Measurements from ENCODE around the gene SAMD11.

SAMD11 gene

DNA sequence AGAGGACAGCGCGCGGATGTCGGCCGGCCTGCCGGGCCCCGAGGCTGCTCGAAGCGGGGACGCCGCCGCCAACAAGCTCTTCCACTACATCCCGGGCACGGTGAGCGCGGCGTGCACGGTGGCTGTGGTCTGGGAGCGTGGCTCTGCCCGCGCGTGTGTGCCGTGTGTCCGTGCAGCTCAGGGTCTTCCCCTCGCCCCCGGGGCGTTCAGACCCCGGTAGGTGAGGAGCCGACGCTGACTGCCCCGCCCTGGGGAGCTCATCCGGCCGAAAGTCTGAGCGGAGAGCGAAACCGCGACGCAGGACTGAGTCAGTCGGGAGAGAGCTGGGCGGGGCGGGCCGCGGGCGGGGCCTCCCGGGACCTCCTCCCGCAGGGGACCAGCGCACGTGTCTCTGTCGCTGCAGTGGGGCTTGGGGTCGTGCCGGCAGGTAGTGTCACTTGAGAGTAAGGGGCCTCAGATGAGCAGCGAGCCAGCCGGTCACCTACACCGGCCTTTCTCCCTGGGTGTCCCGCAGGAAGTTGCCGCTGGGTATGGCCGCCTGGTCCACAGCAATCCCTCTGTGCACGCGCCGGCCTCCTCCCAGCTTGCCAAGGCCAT is 43.1 kb downstream of the SAMD11 start:
- Histone ChIP-seq H3K4me1 (ENCODE audit: control insufficient read depth, low read length) (peaks cover 10% of the 10 kb centered on the region), H3K4me3 (ENCODE audit: low read length) (peak overlapping the region; percentile 63), H3K36me3 (ENCODE audit: control insufficient read depth, low read length) (no peaks in the 10 kb centered on the region), H3K9me2 (replicated peaks; ENCODE audit: control insufficient read depth, low read length) (no peaks in the 10 kb centered on the region), H3K9me3 (ENCODE audit: control insufficient read depth, insufficient read depth, low read length) (no peaks in the 10 kb centered on the region; the same call in 1 of the 2 replicates), H3K27me3 (ENCODE audit: control insufficient read depth, low read length) (0 out of 2 replicates have a peak, but pooled peaks cover 4% of the 10 kb centered on the region), H3K4me2 (ENCODE audit: low read length) (peak overlapping the region; percentile 78), H3K79me2 (ENCODE audit: control insufficient read depth, low read length) (no peaks in the 10 kb centered on the region), H3F3A (ENCODE audit: control insufficient read depth, insufficient read depth) (no peaks in the 10 kb centered on the region; the same call in 1 of the 2 replicates), H3K27ac (ENCODE audit: low read depth, low read length) (no peak overlapping the region), H4K20me1 (ENCODE audit: control insufficient read depth, insufficient read depth, low read depth, low read length) (no peaks in the 10 kb centered on the region)
- TF ChIP-seq CTCF (IDR thresholded peaks at IDR 0.05; ENCODE audit: low read depth, low read length, poor library complexity, severe bottlenecking) (no peak), EZH2phosphoT487 (IDR thresholded peaks at IDR 0.05; ENCODE audit: borderline replicate concordance, low read length) (no peak)

DNA sequence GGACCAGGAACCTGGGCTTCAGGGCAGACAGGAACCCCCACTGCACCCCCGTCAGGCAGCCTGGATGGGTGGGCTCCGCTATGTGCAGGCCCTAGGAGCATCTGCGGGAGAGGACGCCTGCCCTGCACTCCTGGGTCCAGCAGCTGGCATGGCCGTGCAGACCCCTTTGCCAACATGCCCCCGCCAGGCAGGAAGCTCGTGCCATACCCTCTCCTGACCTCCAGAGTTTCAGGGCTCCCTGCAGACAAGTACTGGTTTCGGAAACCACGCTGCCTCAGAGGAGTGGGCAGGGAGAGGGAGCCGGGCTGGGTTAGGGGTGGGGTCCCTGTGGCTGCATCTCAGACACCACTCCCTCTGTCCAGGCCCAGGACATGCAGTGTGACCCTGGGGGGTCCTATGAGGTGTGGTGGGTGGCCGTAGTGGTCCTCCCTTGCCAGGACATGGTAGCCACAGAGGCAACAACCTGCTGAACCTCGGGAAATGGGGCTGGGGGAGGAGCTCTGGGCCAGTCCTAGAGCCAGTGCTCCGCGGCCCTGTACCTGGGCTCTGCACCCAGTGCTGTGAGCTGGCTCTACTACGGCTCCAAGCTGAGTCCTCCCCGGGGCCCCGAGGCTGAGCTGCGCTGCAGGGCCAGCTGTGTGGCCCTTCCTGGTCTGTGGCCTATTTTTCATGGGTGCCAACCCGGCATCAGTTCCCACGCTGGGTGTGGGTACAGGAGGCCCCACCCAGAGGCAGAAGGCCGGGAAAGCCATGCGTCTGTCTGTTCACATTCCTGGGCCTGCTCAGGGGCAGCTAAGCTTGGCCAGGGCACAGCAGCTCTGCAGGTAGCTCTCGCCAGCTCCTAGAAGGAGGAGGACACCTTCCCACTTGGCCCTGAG is 44.0 kb downstream of the SAMD11 start:
- Histone ChIP-seq H3K27ac (ENCODE audit: low read depth, low read length) (no peak overlapping the region), H3K27me3 (ENCODE audit: control insufficient read depth, low read length) (0 out of 2 replicates have a peak, but pooled peaks cover 4% of the 10 kb centered on the region)

GRCh38 chr1:969260-969855 is 45.6 kb downstream of the SAMD11 start:
- Histone ChIP-seq H3K4me3 (ENCODE audit: low read length) (no peak overlapping the region), H3F3A (ENCODE audit: control insufficient read depth, insufficient read depth) (no peaks in the 10 kb centered on the region; the same call in 1 of the 2 replicates), H3K4me2 (ENCODE audit: low read length) (no peak overlapping the region), H3K36me3 (ENCODE audit: control insufficient read depth, low read length) (no peaks in the 10 kb centered on the region), H3K79me2 (ENCODE audit: control insufficient read depth, low read length) (no peaks in the 10 kb centered on the region), H3K9me2 (replicated peaks; ENCODE audit: control insufficient read depth, low read length) (no peaks in the 10 kb centered on the region), H3K27ac (ENCODE audit: low read depth, low read length) (no peak overlapping the region), H4K20me1 (ENCODE audit: control insufficient read depth, insufficient read depth, low read depth, low read length) (no peaks in the 10 kb centered on the region), H3K27me3 (ENCODE audit: control insufficient read depth, low read length) (0 out of 2 replicates have a peak, but pooled peaks cover 4% of the 10 kb centered on the region), H3K9me3 (ENCODE audit: control insufficient read depth, insufficient read depth, low read length) (no peaks in the 10 kb centered on the region; the same call in 1 of the 2 replicates), H3K4me1 (ENCODE audit: control insufficient read depth, low read length) (peaks cover 10% of the 10 kb centered on the region)
- TF ChIP-seq CTCF (IDR thresholded peaks at IDR 0.05; ENCODE audit: low read depth, low read length, poor library complexity, severe bottlenecking) (no peak), EZH2phosphoT487 (IDR thresholded peaks at IDR 0.05; ENCODE audit: borderline replicate concordance, low read length) (no peak)

More for the DNA sequence above, 44.0 kb downstream of the SAMD11 start:
- TF ChIP-seq EZH2phosphoT487 (IDR thresholded peaks at IDR 0.05; ENCODE audit: borderline replicate concordance, low read length) (no peak), CTCF (IDR thresholded peaks at IDR 0.05; ENCODE audit: low read depth, low read length, poor library complexity, severe bottlenecking) (no peak)
- Histone ChIP-seq H3F3A (ENCODE audit: control insufficient read depth, insufficient read depth) (no peaks in the 10 kb centered on the region; the same call in 1 of the 2 replicates), H3K4me2 (ENCODE audit: low read length) (no peak overlapping the region), H3K4me1 (ENCODE audit: control insufficient read depth, low read length) (peaks cover 10% of the 10 kb centered on the region), H3K9me2 (replicated peaks; ENCODE audit: control insufficient read depth, low read length) (no peaks in the 10 kb centered on the region), H3K4me3 (ENCODE audit: low read length) (no peak overlapping the region), H3K79me2 (ENCODE audit: control insufficient read depth, low read length) (no peaks in the 10 kb centered on the region), H3K36me3 (ENCODE audit: control insufficient read depth, low read length) (no peaks in the 10 kb centered on the region), H4K20me1 (ENCODE audit: control insufficient read depth, insufficient read depth, low read depth, low read length) (no peaks in the 10 kb centered on the region), H3K9me3 (ENCODE audit: control insufficient read depth, insufficient read depth, low read length) (no peaks in the 10 kb centered on the region; the same call in 1 of the 2 replicates)
